SW 1271 (cell line): ENCODE data around the gene STX2.
"Not testable (repeated sequence)": the region's sequence is repeated elsewhere in the genome, so short reads cannot be mapped to it uniquely, and the experiment has no call there.

Experiments used
- DNase-seq, 2 experiments: peaks; one replicate each; lab custom pipeline; 2025; lab: John Stamatoyannopoulos, UW

STX2 gene

DNA sequence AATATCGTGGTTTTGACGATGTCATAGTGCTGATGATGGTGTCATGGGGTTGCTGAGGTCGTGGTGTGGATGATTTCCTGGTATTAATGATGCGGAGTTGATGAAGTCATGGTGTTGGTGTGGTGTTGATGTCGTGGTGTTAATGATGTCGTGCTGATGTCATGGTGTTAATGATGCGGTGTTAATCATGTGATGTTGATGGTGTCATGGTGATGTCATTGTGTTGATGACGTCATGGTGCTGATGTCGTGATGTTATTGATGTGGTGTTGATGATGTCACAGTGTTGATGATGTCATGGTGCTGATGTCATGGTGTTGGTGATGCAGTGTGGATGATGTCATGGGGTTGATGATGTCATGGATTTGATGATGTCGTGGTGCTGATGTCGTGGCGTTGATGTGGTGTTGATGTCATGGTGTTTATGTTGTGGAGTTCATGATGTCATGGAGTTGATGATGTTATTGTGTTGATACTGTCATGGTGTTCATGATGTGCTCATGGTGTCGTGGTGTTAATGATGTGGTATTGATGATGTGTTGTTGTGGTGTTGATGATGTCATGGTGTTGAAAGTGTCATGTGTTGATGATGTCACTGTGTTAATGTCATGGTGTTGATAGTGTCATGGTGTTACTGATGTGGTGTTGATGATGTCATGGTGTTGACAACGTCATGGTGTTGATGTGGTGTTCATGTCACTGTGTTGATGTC lies 74.4 kb downstream of the STX2 start:
- no peak for DNase-seq

DNA sequence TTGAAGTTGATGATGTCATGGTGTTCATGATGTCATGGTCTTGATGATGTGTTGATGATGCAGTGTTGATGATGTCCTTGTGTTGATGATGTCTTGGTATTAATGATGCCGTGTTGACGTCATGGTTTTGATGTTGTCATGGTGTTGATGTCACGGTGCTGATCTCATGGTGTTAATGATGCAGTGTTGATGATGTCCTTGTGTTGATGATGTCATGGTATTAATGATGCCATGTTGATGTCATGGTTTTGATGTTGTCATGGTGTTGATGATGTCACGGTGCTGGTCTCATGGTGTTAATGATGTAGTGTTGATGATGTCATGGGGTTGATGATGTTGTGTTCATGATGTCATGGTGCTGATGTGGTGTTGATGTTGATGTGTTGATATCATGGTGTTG lies 75.0 kb downstream of the STX2 start:
- DNase-seq = no peak

DNA sequence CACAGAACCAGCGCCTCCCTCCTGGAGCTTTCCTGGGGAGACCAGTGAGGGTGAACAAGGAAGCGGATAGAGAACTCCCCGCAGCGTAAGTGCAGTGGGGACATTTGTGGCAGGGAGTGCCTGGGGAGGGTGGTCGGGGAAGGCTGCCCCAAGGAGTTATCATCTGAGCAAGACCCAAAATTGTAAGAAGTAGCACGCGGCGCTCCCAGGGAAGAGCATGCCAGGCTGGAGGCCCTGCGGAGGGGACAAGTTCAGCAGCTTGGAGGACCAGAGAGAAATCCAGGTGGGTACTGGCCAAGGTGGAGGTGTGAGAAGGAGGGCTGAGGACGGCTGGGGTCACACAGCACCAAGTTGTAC lies 76.8 kb downstream of the STX2 start:
- DNase-seq = no peak

DNA sequence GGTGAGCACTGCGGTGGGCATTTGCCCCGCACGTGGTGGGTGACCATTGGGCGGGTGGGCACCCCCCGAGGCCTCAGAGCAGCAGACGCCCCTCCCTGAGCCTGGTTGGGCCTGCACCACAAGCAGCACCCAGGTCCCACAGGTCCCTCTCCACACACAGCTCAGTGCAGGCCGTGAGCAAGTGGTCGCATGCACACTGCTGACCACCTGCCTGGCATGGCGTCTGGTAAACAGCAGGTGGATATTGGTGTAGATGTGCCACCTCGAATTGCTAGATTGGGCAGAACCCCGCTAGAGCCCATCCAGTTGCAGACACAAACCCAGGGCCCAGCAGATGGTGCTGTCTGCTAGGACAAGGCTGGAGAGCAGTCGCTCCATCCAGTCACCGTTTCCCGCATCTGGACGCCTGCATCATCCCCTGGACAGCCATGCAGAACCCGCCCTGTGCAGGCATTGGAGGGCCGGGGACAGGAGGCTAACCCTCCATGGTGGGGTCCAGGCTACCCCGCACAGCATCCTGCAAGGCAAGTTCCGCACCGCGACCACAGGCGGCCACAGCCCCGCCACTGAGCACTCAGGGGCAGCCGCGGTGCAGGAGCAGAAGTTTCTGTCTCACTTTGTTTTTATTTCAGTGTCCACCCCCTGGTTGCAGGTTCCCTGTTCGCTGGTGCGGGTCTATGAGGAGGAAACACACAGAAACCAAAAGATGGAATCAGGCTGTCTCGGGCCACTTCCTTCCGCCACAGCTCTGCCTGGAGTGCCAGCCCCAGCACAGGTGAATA lies 77.3 kb downstream of the STX2 start:
- DNase-seq = peak; percentile 10 to 35

DNA sequence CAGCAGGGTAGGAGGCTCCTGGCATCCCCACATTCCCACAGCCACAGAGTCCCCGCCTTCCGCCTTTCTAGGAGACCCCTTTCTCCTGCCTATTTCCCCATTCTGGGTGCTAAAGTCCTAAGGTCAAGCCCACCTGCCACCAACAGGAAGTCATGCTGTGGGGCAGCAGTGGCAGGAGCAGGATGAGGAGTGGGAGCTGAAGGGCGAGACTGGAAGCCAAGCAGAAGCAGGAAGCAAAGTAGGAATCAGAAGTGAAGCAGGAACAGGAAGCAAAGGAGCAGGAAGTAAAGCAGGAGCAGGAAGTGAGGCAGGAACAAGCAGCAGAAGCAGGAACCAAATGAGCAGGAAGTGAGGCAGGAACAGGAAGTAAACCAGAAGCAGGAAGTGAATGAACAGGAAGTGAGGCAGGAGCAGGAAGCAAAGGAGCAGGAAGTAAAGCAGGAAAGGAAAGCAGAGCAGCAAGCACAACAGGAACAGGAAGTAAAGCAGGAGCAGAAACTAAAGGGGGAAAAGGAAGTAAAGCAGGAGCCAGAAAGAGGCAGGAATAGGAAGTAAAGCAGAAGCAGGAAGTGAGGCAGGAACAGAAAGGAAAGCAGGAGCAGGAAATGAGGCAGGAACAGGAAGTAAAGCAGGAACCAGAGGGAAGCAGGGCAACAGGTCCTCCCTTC lies 84.7 kb downstream of the STX2 start:
- DNase-seq = no peak

DNA sequence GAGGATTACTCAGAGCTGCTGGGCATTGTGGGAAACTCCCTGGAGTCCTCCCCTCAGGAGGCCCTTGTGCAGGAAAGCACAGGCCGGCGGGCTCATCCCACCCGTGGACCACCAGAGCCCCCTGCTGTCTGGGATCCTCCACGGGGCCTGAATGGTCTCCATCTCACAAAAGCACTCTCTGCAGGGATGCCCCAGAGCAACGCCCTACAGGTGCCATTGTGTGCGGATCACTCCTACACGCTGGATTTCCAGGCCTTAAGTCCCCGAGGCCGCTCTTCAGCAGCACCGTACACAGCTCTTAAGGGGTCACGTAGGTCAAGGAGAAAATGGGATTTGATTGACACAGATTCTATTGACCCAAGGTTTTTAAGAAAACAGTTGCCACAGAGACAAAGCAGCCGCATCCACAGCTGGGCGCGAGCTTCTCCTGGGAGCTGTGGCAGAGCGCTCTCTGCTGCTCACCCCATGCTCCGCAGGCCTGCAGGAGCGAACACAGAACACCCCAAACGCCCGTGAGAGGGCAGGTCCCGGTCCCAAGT lies 86.3 kb downstream of the STX2 start:
- no peak for DNase-seq

DNA sequence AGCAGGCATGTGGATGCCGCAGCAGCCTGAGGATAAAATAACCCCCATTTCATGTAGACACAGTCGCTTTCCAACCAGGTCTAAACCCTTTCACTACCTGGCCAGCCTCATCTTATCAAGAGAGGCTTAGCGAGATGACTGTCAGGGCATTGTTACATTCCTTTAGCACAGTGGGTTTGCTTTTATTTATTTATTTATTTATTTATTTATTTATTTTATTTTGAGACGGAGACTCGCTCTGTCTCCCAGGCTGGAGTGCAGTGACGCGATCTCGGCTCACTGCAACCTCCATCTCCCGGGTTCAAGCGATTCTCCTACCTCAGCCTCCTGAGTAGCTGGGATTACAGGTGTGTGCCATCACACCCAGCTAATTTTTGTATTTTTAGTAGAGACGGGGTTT lies 87.0 kb downstream of the STX2 start:
- not testable (repeated sequence) for DNase-seq

DNA sequence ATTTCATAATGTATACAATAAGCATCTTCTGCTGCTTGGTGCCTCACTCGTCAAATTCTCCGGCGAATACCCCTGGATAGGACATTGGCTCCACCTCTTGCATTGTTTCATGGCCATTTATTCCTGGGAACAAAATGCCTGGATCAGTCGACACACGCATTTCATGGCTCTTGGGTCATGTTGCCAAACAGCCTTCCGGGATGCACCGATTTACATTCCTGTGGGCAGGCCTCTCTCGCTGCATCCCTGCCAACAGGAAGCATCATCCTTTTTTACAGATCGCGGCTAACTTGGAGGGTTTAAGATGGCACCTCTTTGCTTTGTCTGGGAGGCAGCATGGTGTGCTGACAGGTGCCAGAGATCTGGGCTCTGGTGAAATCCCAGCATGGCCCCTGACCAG lies 90.3 kb downstream of the STX2 start:
- no peak for DNase-seq

DNA sequence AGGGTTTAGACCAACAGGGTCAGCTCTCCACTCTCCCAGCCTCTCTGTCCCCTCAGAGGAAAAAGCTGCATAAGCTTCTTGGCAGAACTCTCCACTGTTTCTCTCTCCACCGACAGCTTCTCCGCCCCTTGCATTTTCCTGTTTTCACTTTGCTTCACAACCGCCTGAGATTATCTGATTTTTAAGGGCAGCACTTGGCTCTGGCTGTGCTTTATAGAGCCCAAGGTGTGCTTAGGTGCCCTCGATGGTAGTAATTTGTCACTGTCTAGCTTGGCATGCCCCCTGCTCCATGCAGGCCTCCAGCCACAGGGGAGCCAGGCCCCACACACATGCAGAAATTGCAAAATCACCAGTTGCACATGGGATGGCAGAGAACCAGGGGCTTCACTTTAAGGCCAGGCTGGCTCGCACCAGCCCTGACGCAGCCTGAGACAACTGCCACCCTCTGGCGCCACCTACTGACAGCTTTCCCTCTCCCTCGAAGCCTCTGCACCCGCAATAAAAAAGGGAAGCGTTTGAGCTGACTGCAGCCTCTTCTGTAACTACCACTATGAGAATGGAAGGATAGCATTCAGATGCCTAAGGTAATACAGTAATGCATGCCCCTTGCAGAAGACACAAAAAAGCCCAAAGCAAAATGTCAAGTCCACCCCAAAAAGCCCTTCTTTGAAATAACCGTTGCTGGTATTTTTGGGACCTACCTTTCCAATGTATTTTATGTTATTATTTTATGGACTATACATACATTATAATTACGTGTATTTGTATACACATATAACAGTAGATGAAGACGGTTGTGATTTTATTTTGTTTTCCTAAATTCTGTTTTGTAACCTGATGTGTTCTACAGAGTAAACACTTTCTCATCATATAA lies 90.9 kb downstream of the STX2 start:
- DNase-seq = peak in 1 of 2 experiments; percentile 56

DNA sequence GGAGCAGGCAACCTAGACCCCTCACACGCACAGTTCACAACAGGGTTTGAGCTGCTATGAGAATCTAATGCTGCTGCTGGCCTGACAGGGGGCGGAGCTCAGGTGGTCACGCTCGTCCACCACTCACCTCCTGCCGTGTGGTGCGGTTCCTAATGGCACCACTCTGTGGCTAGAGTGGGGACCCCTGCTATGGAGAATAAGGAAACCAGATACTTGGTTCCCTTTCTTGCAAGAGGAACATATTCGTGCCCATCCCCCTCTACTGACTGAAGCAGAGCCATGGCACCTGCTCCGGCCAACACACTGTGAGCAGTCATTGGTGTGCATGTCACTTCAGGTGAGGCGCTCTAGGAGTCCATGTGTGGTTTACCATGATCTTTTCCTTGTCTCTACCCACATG lies 92.5 kb downstream of the STX2 start:
- no peak for DNase-seq

DNA sequence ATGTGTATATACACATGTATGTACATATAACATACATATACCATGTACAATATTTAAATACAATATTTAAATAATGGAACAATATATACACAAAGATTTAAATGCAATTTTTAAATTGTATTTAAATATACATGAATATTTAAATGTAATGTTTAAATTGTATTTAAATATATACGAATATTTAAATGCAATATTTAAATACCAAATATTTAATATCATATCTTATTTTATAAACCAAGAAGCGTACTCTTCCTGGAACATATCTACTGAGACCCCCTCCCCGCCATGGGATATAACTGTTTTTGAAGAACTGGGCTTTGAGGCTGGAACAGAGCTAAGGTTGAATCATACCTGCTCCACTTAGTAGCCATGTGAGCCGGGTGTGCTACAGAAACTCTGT lies 93.1 kb downstream of the STX2 start:
- DNase-seq = no peak

DNA sequence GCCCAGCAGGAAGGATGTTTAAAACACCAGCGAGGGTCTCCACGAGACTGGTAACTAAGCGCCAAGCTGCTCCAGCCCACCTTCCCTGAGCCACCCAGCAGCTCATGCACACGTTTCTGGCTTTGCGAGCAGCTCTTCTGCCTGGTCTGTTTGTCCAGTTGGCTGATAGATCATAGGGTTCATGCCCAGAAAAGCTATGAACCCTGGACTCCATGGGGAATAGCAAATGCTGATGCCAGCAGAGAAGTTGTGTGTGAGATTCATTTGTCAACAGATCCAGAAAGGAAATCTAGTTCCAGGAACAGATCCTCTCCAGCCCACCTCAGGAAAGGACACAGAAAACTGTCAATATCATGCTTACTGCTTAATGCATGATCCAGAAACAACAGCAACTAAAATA lies 94.8 kb downstream of the STX2 start:
- no peak for DNase-seq

DNA sequence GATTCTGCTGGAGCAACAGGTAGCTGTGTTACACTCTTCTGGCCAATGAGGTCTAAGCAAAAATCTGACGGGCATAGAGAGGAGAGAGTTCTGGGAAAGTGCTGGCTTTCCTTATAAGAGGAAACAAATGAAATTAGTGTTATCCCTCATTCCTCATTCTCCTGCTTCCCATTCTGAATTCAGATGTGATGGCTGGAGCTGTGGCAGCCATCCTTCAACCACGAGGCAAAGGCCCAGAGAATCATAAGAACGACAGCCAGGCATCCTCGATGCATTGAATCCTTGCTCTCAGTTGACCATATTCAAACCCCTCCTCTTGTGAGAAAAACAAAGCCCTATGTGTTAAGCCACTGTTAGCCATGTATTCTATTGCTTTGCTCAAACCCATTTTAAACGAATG lies 95.4 kb downstream of the STX2 start:
- DNase-seq = no peak

DNA sequence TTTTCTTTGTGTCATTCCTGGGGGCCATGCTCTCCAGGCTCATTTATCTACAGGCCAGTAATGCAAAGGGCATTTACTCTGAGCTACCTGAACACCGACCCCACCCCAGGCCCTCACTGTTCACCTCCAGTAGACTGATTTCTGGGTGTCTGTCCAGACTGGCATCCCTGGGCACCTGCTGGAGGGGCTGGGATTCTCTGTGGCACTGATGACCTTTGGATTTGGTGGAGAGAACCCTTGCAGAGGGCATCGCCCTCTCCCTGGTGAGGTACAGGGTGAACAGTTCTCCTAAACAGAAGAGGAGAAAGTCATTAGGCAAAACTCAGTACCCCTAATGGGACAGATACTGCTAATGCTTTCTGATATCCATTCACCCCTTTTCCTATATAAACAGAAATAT lies 95.9 kb downstream of the STX2 start:
- no peak for DNase-seq

DNA sequence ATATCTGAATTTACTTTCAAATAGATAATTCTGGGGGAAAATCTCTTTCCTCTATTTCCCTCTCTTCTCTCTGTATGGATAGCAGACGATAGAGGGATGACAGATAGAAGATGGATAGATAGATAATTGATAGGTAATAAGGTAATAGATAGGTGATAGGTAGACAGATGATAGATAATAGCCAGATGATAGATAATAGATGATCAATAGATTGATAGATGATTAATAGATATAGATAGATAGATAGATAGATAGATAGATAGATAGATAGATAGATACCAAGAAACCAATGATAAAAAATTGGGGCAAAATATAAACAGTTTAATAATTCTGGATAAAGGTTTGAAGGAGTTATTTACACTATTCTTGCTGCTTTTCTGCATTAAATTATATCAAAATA lies 96.3 kb downstream of the STX2 start:
- no peak for DNase-seq

DNA sequence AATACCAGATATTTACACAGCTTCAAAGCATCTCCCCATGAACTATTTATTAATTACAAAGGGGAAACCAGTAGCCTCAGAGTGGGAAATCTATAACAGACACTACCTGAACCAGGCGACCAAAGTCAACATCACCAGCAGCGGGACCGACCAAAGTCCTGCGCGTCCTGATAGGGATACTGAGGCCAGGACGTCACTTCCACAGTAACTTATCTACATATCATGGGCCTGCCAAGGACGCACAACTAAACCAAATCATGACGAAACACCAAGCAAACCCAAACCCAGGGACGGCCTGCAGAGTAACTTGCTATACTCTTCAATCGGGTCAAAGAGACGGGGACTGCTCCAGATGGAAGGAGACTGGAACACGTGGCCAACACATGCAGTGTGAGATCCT lies 96.9 kb downstream of the STX2 start:
- DNase-seq = no peak
